ENCODE results near the gene OXSM.

OXSM gene

DNA sequence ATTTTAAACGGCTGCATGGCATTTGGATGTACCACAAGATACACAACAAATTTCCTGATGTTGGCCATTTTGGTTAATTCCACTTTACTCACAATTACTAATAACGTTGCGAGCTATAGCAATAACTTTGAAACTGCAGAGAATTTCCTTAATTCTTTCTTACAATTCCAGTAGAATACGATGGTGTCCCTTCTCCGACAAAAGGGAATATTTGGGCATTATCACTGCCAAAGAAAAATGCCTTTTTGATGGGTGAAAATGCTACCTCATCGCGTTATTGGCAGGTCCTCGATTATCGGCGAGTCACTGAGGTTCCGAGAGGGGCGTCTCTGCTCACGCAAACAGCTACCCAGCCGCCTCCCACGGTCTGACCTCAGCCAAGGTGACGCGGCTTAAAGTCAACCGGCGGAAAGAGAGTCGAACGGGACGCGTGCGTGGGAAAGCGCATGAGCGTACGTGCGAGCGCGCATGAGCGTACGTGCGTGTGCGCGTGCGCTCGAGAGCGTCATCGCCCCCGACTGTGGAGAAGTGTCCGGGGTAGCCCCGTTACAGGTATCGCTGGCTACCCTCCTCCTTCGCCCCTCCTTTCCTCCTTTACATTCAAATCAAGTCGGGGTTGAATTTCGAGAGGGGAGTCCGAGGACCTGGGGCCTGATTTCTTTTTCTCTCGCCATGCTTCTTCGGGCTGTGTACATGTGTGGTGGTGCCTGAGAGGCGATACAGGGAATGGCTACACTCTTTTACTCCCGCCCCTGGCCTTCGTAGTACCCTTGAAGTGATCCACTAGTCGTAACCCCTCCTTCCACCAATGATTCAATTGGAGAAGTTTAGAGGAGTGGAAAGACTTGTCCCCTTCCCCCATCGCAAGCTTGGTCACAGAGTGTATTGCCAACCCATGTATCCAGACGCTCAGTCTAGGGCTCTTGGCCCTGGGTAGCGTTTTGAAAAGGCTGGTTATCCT, at the start of gene OXSM:
TSS of gene OXSM (plus strand) at position 495 of the 961 bp plus-strand sequence. CDS start 931 bp downstream, outside the sequence.
- Histone ChIP-seq H3K4me1 (ENCODE audit: insufficient read depth, low read length) (peaks cover 9% of the 10 kb centered on the region), H3K9me3 (ENCODE audit: low read length) (no peaks in the 10 kb centered on the region)

DNA sequence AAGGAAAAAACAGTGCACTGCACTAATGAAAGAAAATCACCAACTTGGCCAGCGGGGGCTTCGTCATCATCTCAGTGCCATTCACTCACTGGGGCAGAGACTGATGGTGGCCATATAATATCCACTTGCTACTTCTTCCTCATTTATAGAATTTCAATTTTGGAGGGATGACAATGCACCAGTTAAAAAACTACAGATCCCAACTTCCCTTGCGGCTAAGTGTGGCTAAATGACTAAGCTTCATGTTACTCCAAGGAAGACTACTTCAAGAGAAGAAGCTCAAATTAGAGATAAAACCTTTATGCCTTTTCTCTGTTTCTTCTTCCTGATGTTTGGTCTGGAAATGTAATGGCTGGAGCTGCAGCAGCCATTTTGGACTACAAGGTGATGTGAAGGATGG, 45.4 kb upstream of the OXSM start:
- peaks cover 20% of the 10 kb centered on the region for H3K36me3 ChIP-seq (ENCODE audit: insufficient read depth, low read length)
- H3K9ac ChIP-seq (ENCODE audit: low read length): no peak overlapping the region
- no peak overlapping the region for H3K27ac ChIP-seq (ENCODE audit: low read depth, low read length)

More for the DNA sequence above, at the start of gene OXSM:
- H3K9ac ChIP-seq (ENCODE audit: low read length): peak within 1 kb of the TSS; percentile 83
- H3K27ac ChIP-seq (ENCODE audit: low read depth, low read length): peak within 1 kb of the TSS; percentile 70
- peaks cover 10% of the 10 kb centered on the region for H3K36me3 ChIP-seq (ENCODE audit: insufficient read depth, low read length)
- H3K4me3 ChIP-seq (ENCODE audit: low read depth in 1 of 2, low read length in 2 of 2): peak within 1 kb of the TSS; percentile 55 to 92
- H3K27me3 ChIP-seq (ENCODE audit: control insufficient read depth in 1 of 2, insufficient read depth in 2 of 2, low read length in 2 of 2): no peaks in the 10 kb centered on the region

DNA sequence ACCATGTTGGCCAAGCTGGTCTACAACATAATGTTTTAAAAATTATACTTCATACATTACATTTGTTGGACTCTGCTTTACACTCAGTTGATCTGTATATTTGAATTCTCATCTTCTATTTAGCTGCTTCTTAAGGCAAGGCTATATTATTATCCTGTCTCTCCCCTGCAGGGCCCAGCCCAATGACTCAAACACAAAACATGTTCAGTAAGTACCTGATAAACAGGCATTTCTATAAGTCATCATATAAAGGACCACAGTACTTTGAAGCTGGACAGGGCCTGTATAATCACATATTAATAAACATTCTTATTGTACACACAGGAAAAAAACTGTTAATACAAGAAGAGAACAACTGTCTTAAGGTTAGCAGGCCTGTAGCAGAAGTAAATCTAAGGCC, 42.9 kb upstream of the OXSM start:
- H3K27me3 ChIP-seq (ENCODE audit: control insufficient read depth in 1 of 2, insufficient read depth in 2 of 2, low read length in 2 of 2): no peaks in the 10 kb centered on the region
- no peaks in the 10 kb centered on the region for H3K9me3 ChIP-seq (ENCODE audit: low read length)
- no peak overlapping the region for H3K9ac ChIP-seq (ENCODE audit: low read length)
- H3K4me1 ChIP-seq (ENCODE audit: insufficient read depth, low read length): no peaks in the 10 kb centered on the region
- no peak overlapping the region for H3K27ac ChIP-seq (ENCODE audit: low read depth, low read length)
- H3K4me3 ChIP-seq (ENCODE audit: low read depth in 1 of 2, low read length in 2 of 2): no peak overlapping the region
- H3K36me3 ChIP-seq (ENCODE audit: insufficient read depth, low read length): peaks cover 34% of the 10 kb centered on the region

More for the DNA sequence above, 45.4 kb upstream of the OXSM start:
- H3K9me3 ChIP-seq (ENCODE audit: low read length): no peaks in the 10 kb centered on the region
- no peak overlapping the region for H3K4me3 ChIP-seq (ENCODE audit: low read depth in 1 of 2, low read length in 2 of 2)
- no peaks in the 10 kb centered on the region for H3K27me3 ChIP-seq (ENCODE audit: control insufficient read depth in 1 of 2, insufficient read depth in 2 of 2, low read length in 2 of 2)
- no peaks in the 10 kb centered on the region for H3K4me1 ChIP-seq (ENCODE audit: insufficient read depth, low read length)

DNA sequence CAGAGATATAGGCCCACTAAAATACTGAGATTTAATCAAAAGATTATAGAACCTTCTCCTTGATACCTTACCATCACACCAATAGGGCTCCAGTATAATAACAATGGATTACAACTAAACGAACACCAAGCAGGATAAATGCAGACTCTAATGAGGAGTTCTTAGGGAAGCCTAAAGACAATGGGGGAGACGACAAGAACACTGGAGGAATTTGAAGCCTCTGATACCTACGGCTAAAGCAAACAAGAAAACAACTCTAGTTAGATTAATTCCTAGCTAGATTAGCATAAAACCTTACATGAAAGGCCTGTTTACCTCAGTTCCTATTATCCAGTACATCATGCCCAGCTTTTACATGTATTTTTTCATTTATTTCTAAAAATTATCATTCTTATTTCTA, 41.7 kb upstream of the OXSM start:
- H3K27me3 ChIP-seq (ENCODE audit: control insufficient read depth in 1 of 2, insufficient read depth in 2 of 2, low read length in 2 of 2): no peaks in the 10 kb centered on the region
- H3K36me3 ChIP-seq (ENCODE audit: insufficient read depth, low read length): peaks cover 30% of the 10 kb centered on the region
- no peaks in the 10 kb centered on the region for H3K4me1 ChIP-seq (ENCODE audit: insufficient read depth, low read length)
- H3K9ac ChIP-seq (ENCODE audit: low read length): no peak overlapping the region
- H3K4me3 ChIP-seq (ENCODE audit: low read depth in 1 of 2, low read length in 2 of 2): no peak overlapping the region
- no peaks in the 10 kb centered on the region for H3K9me3 ChIP-seq (ENCODE audit: low read length)
- no peak overlapping the region for H3K27ac ChIP-seq (ENCODE audit: low read depth, low read length)

DNA sequence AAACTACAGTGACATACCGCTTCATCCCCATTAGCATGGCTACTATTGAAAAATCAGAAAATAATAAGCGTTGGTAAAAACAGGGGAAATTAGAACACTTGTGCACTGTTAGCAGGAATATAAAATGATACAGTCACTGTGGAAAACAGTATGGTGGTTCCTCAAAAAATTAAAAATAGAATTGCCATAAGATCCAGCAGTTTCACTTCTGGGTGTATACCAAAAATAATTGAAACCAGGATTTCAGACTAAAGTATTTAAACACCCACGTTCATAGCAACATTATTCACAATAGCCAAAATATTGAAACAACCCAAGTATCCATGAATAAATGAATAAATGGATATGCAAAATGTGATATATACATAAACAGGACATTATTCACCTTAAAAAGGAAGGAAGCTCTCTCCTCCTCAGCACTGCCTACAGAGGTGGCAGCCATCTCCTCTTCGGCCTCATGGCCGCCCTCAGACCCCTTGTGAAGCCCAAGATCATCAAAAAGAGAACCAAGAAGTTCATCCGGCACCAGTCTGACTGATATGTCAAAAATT, 40.8 kb upstream of the OXSM start:
- no peaks in the 10 kb centered on the region for H3K4me1 ChIP-seq (ENCODE audit: insufficient read depth, low read length)
- H3K36me3 ChIP-seq (ENCODE audit: insufficient read depth, low read length): peaks cover 27% of the 10 kb centered on the region
- no peak overlapping the region for H3K9ac ChIP-seq (ENCODE audit: low read length)
- H3K4me3 ChIP-seq (ENCODE audit: low read depth in 1 of 2, low read length in 2 of 2): no peak overlapping the region
- H3K27ac ChIP-seq (ENCODE audit: low read depth, low read length): no peak overlapping the region
- H3K9me3 ChIP-seq (ENCODE audit: low read length): no peaks in the 10 kb centered on the region
- H3K27me3 ChIP-seq (ENCODE audit: control insufficient read depth in 1 of 2, insufficient read depth in 2 of 2, low read length in 2 of 2): no peaks in the 10 kb centered on the region

- H3K36me3 ChIP-seq (ENCODE audit: insufficient read depth, low read length): peaks cover 27% of the 10 kb centered on the region
- no peaks in the 10 kb centered on the region for H3K4me1 ChIP-seq (ENCODE audit: insufficient read depth, low read length)
- no peak overlapping the region for H3K9ac ChIP-seq (ENCODE audit: low read length)
- H3K27me3 ChIP-seq (ENCODE audit: control insufficient read depth in 1 of 2, insufficient read depth in 2 of 2, low read length in 2 of 2): no peaks in the 10 kb centered on the region
- no peak overlapping the region for H3K4me3 ChIP-seq (ENCODE audit: low read depth in 1 of 2, low read length in 2 of 2)
- no peaks in the 10 kb centered on the region for H3K9me3 ChIP-seq (ENCODE audit: low read length)
- H3K27ac ChIP-seq (ENCODE audit: low read depth, low read length): no peak overlapping the region
Observed at GRCh38 chr3:25751048-25751447, 38.8 kb upstream of the OXSM start.

DNA sequence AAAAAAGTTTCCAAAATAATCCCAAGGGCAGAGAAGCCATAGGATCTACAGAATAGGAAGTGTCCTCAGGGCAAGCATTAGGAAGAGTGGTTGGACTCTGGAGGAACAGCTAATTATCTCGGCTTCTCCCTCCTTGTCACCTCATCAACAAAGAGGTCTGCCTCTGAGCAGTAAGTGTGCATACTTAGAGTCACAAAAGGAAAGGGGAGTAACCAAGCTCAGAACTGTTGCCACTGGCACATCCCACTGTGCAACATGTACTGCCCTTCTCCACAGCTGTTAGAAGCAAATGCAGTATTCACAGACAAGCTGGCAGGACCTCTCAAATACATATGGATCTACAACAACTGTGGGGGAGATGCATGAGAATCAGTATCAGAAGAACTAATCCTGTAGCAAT, 38.2 kb upstream of the OXSM start:
- H3K4me1 ChIP-seq (ENCODE audit: insufficient read depth, low read length): no peaks in the 10 kb centered on the region
- no peaks in the 10 kb centered on the region for H3K27me3 ChIP-seq (ENCODE audit: control insufficient read depth in 1 of 2, insufficient read depth in 2 of 2, low read length in 2 of 2)
- peaks cover 27% of the 10 kb centered on the region for H3K36me3 ChIP-seq (ENCODE audit: insufficient read depth, low read length)
- no peaks in the 10 kb centered on the region for H3K9me3 ChIP-seq (ENCODE audit: low read length)
- H3K9ac ChIP-seq (ENCODE audit: low read length): no peak overlapping the region
- H3K27ac ChIP-seq (ENCODE audit: low read depth, low read length): no peak overlapping the region
- no peak overlapping the region for H3K4me3 ChIP-seq (ENCODE audit: low read depth in 1 of 2, low read length in 2 of 2)

- no peak overlapping the region for H3K4me3 ChIP-seq (ENCODE audit: low read depth in 1 of 2, low read length in 2 of 2)
- H3K9ac ChIP-seq (ENCODE audit: low read length): no peak overlapping the region
- H3K9me3 ChIP-seq (ENCODE audit: low read length): no peaks in the 10 kb centered on the region
- peaks cover 2% of the 10 kb centered on the region for H3K36me3 ChIP-seq (ENCODE audit: insufficient read depth, low read length)
- no peak overlapping the region for H3K27ac ChIP-seq (ENCODE audit: low read depth, low read length)
- no peaks in the 10 kb centered on the region for H3K27me3 ChIP-seq (ENCODE audit: control insufficient read depth in 1 of 2, insufficient read depth in 2 of 2, low read length in 2 of 2)
- no peaks in the 10 kb centered on the region for H3K4me1 ChIP-seq (ENCODE audit: insufficient read depth, low read length)
Observed at GRCh38 chr3:25768851-25769250, 21.0 kb upstream of the OXSM start.

DNA sequence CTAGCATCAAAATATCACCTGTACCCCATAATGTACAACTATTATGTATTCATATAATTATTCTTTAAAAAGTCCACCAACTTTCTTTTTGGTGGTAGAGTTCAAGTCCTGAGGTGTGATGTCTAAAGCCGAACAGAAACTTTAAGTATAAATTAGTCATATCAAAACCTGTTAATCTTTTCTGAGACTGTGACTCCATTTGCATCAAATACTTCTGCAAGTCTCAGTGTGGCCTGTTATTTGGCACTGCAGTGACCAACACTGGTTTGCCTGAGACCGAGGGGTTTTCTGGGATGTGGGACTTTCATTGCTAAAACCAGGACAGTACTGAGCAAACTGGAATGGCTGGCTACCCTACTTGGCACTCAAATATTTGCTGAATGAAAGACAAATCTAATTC, 14.0 kb upstream of the OXSM start:
- no peak overlapping the region for H3K4me3 ChIP-seq (ENCODE audit: low read depth in 1 of 2, low read length in 2 of 2)
- H3K27ac ChIP-seq (ENCODE audit: low read depth, low read length): no peak overlapping the region
- H3K4me1 ChIP-seq (ENCODE audit: insufficient read depth, low read length): no peaks in the 10 kb centered on the region
- peaks cover 25% of the 10 kb centered on the region for H3K36me3 ChIP-seq (ENCODE audit: insufficient read depth, low read length)
- no peak overlapping the region for H3K9ac ChIP-seq (ENCODE audit: low read length)
- H3K27me3 ChIP-seq (ENCODE audit: control insufficient read depth in 1 of 2, insufficient read depth in 2 of 2, low read length in 2 of 2): no peaks in the 10 kb centered on the region
- H3K9me3 ChIP-seq (ENCODE audit: low read length): no peaks in the 10 kb centered on the region

GRCh38 chr3:25780618-25781017, 9.3 kb upstream of the OXSM start:
- H3K36me3 ChIP-seq (ENCODE audit: insufficient read depth, low read length): peaks cover 21% of the 10 kb centered on the region
- no peaks in the 10 kb centered on the region for H3K27me3 ChIP-seq (ENCODE audit: control insufficient read depth in 1 of 2, insufficient read depth in 2 of 2, low read length in 2 of 2)
- H3K4me1 ChIP-seq (ENCODE audit: insufficient read depth, low read length): peaks cover 19% of the 10 kb centered on the region
- no peak overlapping the region for H3K27ac ChIP-seq (ENCODE audit: low read depth, low read length)
- no peak overlapping the region for H3K9ac ChIP-seq (ENCODE audit: low read length)
- H3K9me3 ChIP-seq (ENCODE audit: low read length): no peaks in the 10 kb centered on the region
- no peak overlapping the region for H3K4me3 ChIP-seq (ENCODE audit: low read depth in 1 of 2, low read length in 2 of 2)

GRCh38 chr3:25781145-25781757, 8.6 kb upstream of the OXSM start:
- no peak overlapping the region for H3K9ac ChIP-seq (ENCODE audit: low read length)
- no peak overlapping the region for H3K27ac ChIP-seq (ENCODE audit: low read depth, low read length)
- H3K9me3 ChIP-seq (ENCODE audit: low read length): no peaks in the 10 kb centered on the region
- peaks cover 19% of the 10 kb centered on the region for H3K4me1 ChIP-seq (ENCODE audit: insufficient read depth, low read length)
- H3K36me3 ChIP-seq (ENCODE audit: insufficient read depth, low read length): peaks cover 14% of the 10 kb centered on the region
- H3K27me3 ChIP-seq (ENCODE audit: control insufficient read depth in 1 of 2, insufficient read depth in 2 of 2, low read length in 2 of 2): no peaks in the 10 kb centered on the region
- peak overlapping the region in 1 of 2 donors; percentile 78 for H3K4me3 ChIP-seq (ENCODE audit: low read depth in 1 of 2, low read length in 2 of 2)
